Sigmoid colon (tissue), 4 donors: Measurements from ENCODE around the gene UBE2E2.

Source experiments
- POLR2A ChIP-seq, 2 donors: fragments of 450-650 bp; IDR thresholded peaks; one replicate each; pipeline ENCODE4 v1.6.1; 2016; ENCODE audit warnings: antibody characterized with exemption in 2 of 2, mild to moderate bottlenecking in 2 of 2, moderate library complexity in 2 of 2
- POLR2AphosphoS5 ChIP-seq, 4 donors: sonication (generic); formaldehyde crosslinking; IDR thresholded peaks; one replicate each; pipeline ENCODE4 v1.6.1; 2017; ENCODE audit warnings: antibody characterized with exemption in 4 of 4
- TF ChIP-seq, protein P1 (sequence below), 4 experiments: fragments of 450-650 bp in 3 of 4; fragments of 200-600 bp in 1 of 4; IDR thresholded peaks; one replicate each; pipeline ENCODE4 v1.5.1; 2016 to 2019; ENCODE audit warnings: antibody characterized with exemption in 4 of 4, mild to moderate bottlenecking in 3 of 4, moderate library complexity in 2 of 4

- no peak for TF ChIP-seq POLR2AphosphoS5 (IDR thresholded peaks at IDR 0.05)
- TF ChIP-seq, protein P1, sequence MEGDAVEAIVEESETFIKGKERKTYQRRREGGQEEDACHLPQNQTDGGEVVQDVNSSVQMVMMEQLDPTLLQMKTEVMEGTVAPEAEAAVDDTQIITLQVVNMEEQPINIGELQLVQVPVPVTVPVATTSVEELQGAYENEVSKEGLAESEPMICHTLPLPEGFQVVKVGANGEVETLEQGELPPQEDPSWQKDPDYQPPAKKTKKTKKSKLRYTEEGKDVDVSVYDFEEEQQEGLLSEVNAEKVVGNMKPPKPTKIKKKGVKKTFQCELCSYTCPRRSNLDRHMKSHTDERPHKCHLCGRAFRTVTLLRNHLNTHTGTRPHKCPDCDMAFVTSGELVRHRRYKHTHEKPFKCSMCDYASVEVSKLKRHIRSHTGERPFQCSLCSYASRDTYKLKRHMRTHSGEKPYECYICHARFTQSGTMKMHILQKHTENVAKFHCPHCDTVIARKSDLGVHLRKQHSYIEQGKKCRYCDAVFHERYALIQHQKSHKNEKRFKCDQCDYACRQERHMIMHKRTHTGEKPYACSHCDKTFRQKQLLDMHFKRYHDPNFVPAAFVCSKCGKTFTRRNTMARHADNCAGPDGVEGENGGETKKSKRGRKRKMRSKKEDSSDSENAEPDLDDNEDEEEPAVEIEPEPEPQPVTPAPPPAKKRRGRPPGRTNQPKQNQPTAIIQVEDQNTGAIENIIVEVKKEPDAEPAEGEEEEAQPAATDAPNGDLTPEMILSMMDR (IDR thresholded peaks at IDR 0.05), result no peak
- no peak for TF ChIP-seq POLR2A (IDR thresholded peaks at IDR 0.05)
These were observed 347.3 kb downstream of the UBE2E2 start for GRCh38 chr3:23550402-23550801.
